Transverse colon (tissue), 3 donors: Measurements from ENCODE around the gene GLDC.

ENCODE experiments used
- CTCF ChIP-seq, 5 experiments: fragments of 200-600 bp in 3 of 5; fragments of 450-650 bp in 2 of 5; sonication (generic) in 3 of 5; IDR thresholded peaks; 1 replicate in 2 of 5; 2 replicates in 3 of 5; pipeline ENCODE4 v1.5.1; 2016 to 2017; ENCODE audit warnings: antibody characterized with exemption in 5 of 5, inconsistent platforms in 3 of 5, mild to moderate bottlenecking in 2 of 5, moderate library complexity in 1 of 5
- EP300 ChIP-seq: sonication (generic); formaldehyde crosslinking; IDR thresholded peaks from one replicate; pipeline ENCODE4 v1.6.1; 2017; ENCODE audit warnings: antibody characterized with exemption, low read depth

- TF ChIP-seq CTCF (IDR thresholded peaks at IDR 0.05) (no peak), EP300 (no peak)
Observed at GRCh38 chr9:6543204-6543603, 102.3 kb downstream of the GLDC start.
